Mesenchymal stem cell (in vitro differentiated cells and primary cell): ENCODE measurements around the gene RET.

Experiments used
- DNase-seq: peaks from one replicate; pipeline ENCODE4 v3.0.0-alpha.2; 2013
- H2AFZ ChIP-seq: one replicate; pipeline ENCODE4 v1.6.1; 2013; ENCODE audit warnings: low read depth, mild to moderate bottlenecking, control low read depth, inconsistent platforms, low read length, moderate library complexity
- H2AK5ac ChIP-seq: 2 replicates; pipeline ENCODE4 v1.6.1; 2013; ENCODE audit warnings: low read length, moderate library complexity, mild to moderate bottlenecking, inconsistent platforms; ENCODE audit not compliant: severe bottlenecking
- H2BK120ac ChIP-seq: one replicate; pipeline ENCODE4 v1.6.1; 2013; ENCODE audit warnings: low read depth, mild to moderate bottlenecking, inconsistent platforms, low read length, moderate library complexity
- H2BK12ac ChIP-seq, 2 experiments: one replicate each; pipeline ENCODE4 v1.6.1; 2013; ENCODE audit warnings: inconsistent platforms in 2 of 2, low read length in 2 of 2, mild to moderate bottlenecking in 2 of 2, moderate library complexity in 2 of 2, control low read depth in 1 of 2
- H2BK15ac ChIP-seq: one replicate; pipeline ENCODE4 v1.6.1; 2013; ENCODE audit warnings: mild to moderate bottlenecking, low read depth, inconsistent platforms; ENCODE audit not compliant: poor library complexity, severe bottlenecking
- H2BK5ac ChIP-seq: 2 replicates; pipeline ENCODE4 v1.6.1; 2013; ENCODE audit warnings: low read depth, mild to moderate bottlenecking, low read length, control low read depth, inconsistent platforms; ENCODE audit not compliant: poor library complexity, severe bottlenecking
- H3K14ac ChIP-seq, 2 experiments: one replicate each; pipeline ENCODE4 v1.6.1; 2013; ENCODE audit warnings: inconsistent platforms in 2 of 2, low read length in 2 of 2, control low read depth in 1 of 2, mild to moderate bottlenecking in 1 of 2, moderate library complexity in 1 of 2
- H3K18ac ChIP-seq, 2 experiments: one replicate each; pipeline ENCODE4 v1.6.1; 2013; ENCODE audit warnings: inconsistent platforms in 2 of 2, low read length in 2 of 2, control low read depth in 1 of 2, low read depth in 1 of 2, mild to moderate bottlenecking in 1 of 2
- H3K23ac ChIP-seq, 2 experiments: one replicate each; pipeline ENCODE4 v1.6.1; 2013; ENCODE audit warnings: inconsistent platforms in 2 of 2, low read length in 2 of 2, mild to moderate bottlenecking in 2 of 2, moderate library complexity in 2 of 2, control low read depth in 1 of 2
- H3K27ac ChIP-seq: 2 replicates; pipeline ENCODE4 v1.5.1; 2013; ENCODE audit warnings: mild to moderate bottlenecking, moderate library complexity, low read length, control low read depth, inconsistent platforms; ENCODE audit not compliant: poor library complexity, severe bottlenecking
- H3K27me3 ChIP-seq, 2 experiments: 2 replicates each; pipeline versions ENCODE4 v1.6.1 to v1.7.0; 2013; ENCODE audit warnings: low read length in 2 of 2, mild to moderate bottlenecking in 2 of 2, moderate library complexity in 2 of 2, control low read depth in 1 of 2, inconsistent platforms in 1 of 2; ENCODE audit not compliant: control insufficient read depth in 1 of 2, insufficient read depth in 1 of 2
- H3K36me3 ChIP-seq, 2 experiments: 2 replicates each; pipeline versions ENCODE4 v1.6.1 to v1.7.0; 2013; ENCODE audit warnings: low read length in 2 of 2, control low read depth in 1 of 2, inconsistent platforms in 1 of 2, low read depth in 1 of 2, mild to moderate bottlenecking in 1 of 2; ENCODE audit not compliant: insufficient read depth in 2 of 2, control insufficient read depth in 1 of 2
- H3K4ac ChIP-seq, 2 experiments: one replicate each; pipeline ENCODE4 v1.6.1; 2013; ENCODE audit warnings: inconsistent platforms in 2 of 2, low read length in 2 of 2, mild to moderate bottlenecking in 2 of 2, moderate library complexity in 2 of 2, control low read depth in 1 of 2, low read depth in 1 of 2
- H3K4me1 ChIP-seq: 2 replicates; pipeline ENCODE4 v1.6.1; 2013; ENCODE audit warnings: low read depth, low read length, control low read depth; ENCODE audit not compliant: control insufficient read depth, insufficient read depth
- H3K4me2 ChIP-seq: 2 replicates; pipeline ENCODE4 v1.6.1; 2013; ENCODE audit warnings: low read length, mild to moderate bottlenecking, inconsistent platforms; ENCODE audit not compliant: poor library complexity, severe bottlenecking
- H3K4me3 ChIP-seq, 2 experiments: 2 replicates each; pipeline versions ENCODE4 v1.5.1 to v1.7.0; 2013; ENCODE audit warnings: low read length in 2 of 2, mild to moderate bottlenecking in 2 of 2, control low read depth in 1 of 2, low read depth in 1 of 2; ENCODE audit not compliant: insufficient read depth in 1 of 2
- H3K79me1 ChIP-seq: replicated peaks from 2 replicates; pipeline ENCODE4 v1.6.1; 2013; ENCODE audit warnings: mild to moderate bottlenecking, control low read depth, low read length, inconsistent platforms; ENCODE audit not compliant: poor library complexity, severe bottlenecking
- H3K9ac ChIP-seq: 2 replicates; pipeline ENCODE4 v1.7.0; 2013; ENCODE audit warnings: mild to moderate bottlenecking, low read length, moderate library complexity
- H3K9me3 ChIP-seq: 2 replicates; pipeline ENCODE4 v1.7.0; 2013; ENCODE audit warnings: mild to moderate bottlenecking, low read length; ENCODE audit not compliant: control insufficient read depth
- H4K8ac ChIP-seq: one replicate; pipeline ENCODE4 v1.6.1; 2013; ENCODE audit warnings: inconsistent platforms, mild to moderate bottlenecking, low read length, moderate library complexity
- H4K91ac ChIP-seq: one replicate; pipeline ENCODE4 v1.6.1; 2013; ENCODE audit warnings: mild to moderate bottlenecking, low read length, inconsistent platforms
- WGBS: methylation state at CpG from one replicate; pipeline ENCODE4 v1.1.7; 2013; ENCODE audit warnings: mixed read lengths; 5-methylcytosine and 5-hydroxymethylcytosine counted together

The RET gene

GRCh38 chr10:43054593-43054992, 22.3 kb upstream of the RET start:
- Histone ChIP-seq H2BK15ac (no peak overlapping the region), H4K8ac (no peak overlapping the region), H3K9ac (no peak overlapping the region), H2AK5ac (no peak overlapping the region), H3K36me3 (no peaks in the 10 kb centered on the region), H3K27me3 (peaks cover 44 to 45% of the 10 kb centered on the region in 2 experiments), H3K4me1 (no peaks in the 10 kb centered on the region), H4K91ac (no peak overlapping the region), H3K4ac (no peak overlapping the region), H3K9me3 (no peaks in the 10 kb centered on the region), H2BK5ac (no peak overlapping the region), H2AFZ (no peak overlapping the region), H3K23ac (no peak overlapping the region), H2BK12ac (no peak overlapping the region), H3K18ac (no peak overlapping the region), H3K79me1 (no peaks in the 10 kb centered on the region), H3K27ac (no peak overlapping the region), H3K4me3 (no peak overlapping the region), H3K4me2 (no peak overlapping the region), H3K14ac (no peak overlapping the region), H2BK120ac (no peak overlapping the region)
- 84% methylated on average over 3 of the region's 3 CpGs for WGBS
- DNase-seq, result no peak

- H2BK12ac ChIP-seq, result no peak overlapping the region
- H2AFZ ChIP-seq, result no peak overlapping the region
- H2BK15ac ChIP-seq, result no peak overlapping the region
- no peak overlapping the region for H3K23ac ChIP-seq
- H3K79me1 ChIP-seq, result no peaks in the 10 kb centered on the region
- WGBS, result 82% methylated on average over 3 of the region's 3 CpGs
- no peak overlapping the region for H2AK5ac ChIP-seq
- no peak overlapping the region for H4K8ac ChIP-seq
- no peak overlapping the region for H3K4me2 ChIP-seq
- no peak overlapping the region for H3K9ac ChIP-seq
- H3K27me3 ChIP-seq, result peaks cover 45% of the 10 kb centered on the region in 2 experiments
- H3K18ac ChIP-seq, result no peak overlapping the region
- H4K91ac ChIP-seq, result no peak overlapping the region
- no peaks in the 10 kb centered on the region for H3K36me3 ChIP-seq
- DNase-seq, result no peak
- H3K4me3 ChIP-seq, result no peak overlapping the region
- no peak overlapping the region for H3K14ac ChIP-seq
- no peak overlapping the region for H3K27ac ChIP-seq
- H3K4ac ChIP-seq, result no peak overlapping the region
- no peak overlapping the region for H2BK5ac ChIP-seq
- H2BK120ac ChIP-seq, result no peak overlapping the region
- no peaks in the 10 kb centered on the region for H3K9me3 ChIP-seq
- H3K4me1 ChIP-seq, result no peaks in the 10 kb centered on the region
Observed at GRCh38 chr10:43055217-43055616, 21.7 kb upstream of the RET start.

GRCh38 chr10:43055991-43056567, 20.8 kb upstream of the RET start:
- Histone ChIP-seq H2BK15ac (no peak overlapping the region), H3K79me1 (no peaks in the 10 kb centered on the region), H2AFZ (no peak overlapping the region), H2BK120ac (no peak overlapping the region), H4K91ac (no peak overlapping the region), H3K14ac (no peak overlapping the region), H3K27me3 (peaks cover 45% of the 10 kb centered on the region in 2 experiments), H3K36me3 (no peaks in the 10 kb centered on the region), H3K18ac (no peak overlapping the region), H3K23ac (no peak overlapping the region), H3K4ac (no peak overlapping the region), H3K9me3 (no peaks in the 10 kb centered on the region), H4K8ac (no peak overlapping the region), H3K4me2 (no peak overlapping the region), H3K4me1 (no peaks in the 10 kb centered on the region), H2AK5ac (no peak overlapping the region), H2BK12ac (no peak overlapping the region), H2BK5ac (no peak overlapping the region), H3K9ac (no peak overlapping the region), H3K27ac (no peak overlapping the region), H3K4me3 (no peak overlapping the region)
- no peak for DNase-seq
- WGBS, result 97% methylated on average over 2 of the region's 2 CpGs

- Histone ChIP-seq H3K14ac (peak overlapping the region in 1 of 2 experiments; percentile 73), H3K18ac (no peak overlapping the region), H2BK15ac (no peak overlapping the region), H3K27ac (no peak overlapping the region), H2BK12ac (no peak overlapping the region), H3K9me3 (no peaks in the 10 kb centered on the region), H2AFZ (no peak overlapping the region), H2BK120ac (no peak overlapping the region), H3K4ac (no peak overlapping the region), H4K8ac (no peak overlapping the region), H3K27me3 (peaks cover 41 to 45% of the 10 kb centered on the region in 2 experiments), H4K91ac (no peak overlapping the region), H2AK5ac (no peak overlapping the region), H2BK5ac (no peak overlapping the region), H3K4me3 (no peak overlapping the region), H3K4me1 (no peaks in the 10 kb centered on the region), H3K23ac (no peak overlapping the region), H3K79me1 (no peaks in the 10 kb centered on the region), H3K36me3 (no peaks in the 10 kb centered on the region), H3K9ac (no peak overlapping the region), H3K4me2 (no peak overlapping the region)
- whole genome bisulfite sequencing, result 72% methylated on average over 5 of the region's 5 CpGs
- no peak for DNase-seq
Observed at GRCh38 chr10:43056568-43057011, 20.3 kb upstream of the RET start.
